HuH-7 (cell line): Measurements from ENCODE around the gene SSUH2.
"Not testable (repeated sequence)": the region's sequence is repeated elsewhere in the genome, so short reads cannot be mapped to it uniquely, and the experiment has no call there.

Experiments used
- DNase-seq: peaks from one replicate; pipeline ENCODE4 v3.0.0; 2011; ENCODE audit warnings: low spot score

SSUH2 gene

DNA sequence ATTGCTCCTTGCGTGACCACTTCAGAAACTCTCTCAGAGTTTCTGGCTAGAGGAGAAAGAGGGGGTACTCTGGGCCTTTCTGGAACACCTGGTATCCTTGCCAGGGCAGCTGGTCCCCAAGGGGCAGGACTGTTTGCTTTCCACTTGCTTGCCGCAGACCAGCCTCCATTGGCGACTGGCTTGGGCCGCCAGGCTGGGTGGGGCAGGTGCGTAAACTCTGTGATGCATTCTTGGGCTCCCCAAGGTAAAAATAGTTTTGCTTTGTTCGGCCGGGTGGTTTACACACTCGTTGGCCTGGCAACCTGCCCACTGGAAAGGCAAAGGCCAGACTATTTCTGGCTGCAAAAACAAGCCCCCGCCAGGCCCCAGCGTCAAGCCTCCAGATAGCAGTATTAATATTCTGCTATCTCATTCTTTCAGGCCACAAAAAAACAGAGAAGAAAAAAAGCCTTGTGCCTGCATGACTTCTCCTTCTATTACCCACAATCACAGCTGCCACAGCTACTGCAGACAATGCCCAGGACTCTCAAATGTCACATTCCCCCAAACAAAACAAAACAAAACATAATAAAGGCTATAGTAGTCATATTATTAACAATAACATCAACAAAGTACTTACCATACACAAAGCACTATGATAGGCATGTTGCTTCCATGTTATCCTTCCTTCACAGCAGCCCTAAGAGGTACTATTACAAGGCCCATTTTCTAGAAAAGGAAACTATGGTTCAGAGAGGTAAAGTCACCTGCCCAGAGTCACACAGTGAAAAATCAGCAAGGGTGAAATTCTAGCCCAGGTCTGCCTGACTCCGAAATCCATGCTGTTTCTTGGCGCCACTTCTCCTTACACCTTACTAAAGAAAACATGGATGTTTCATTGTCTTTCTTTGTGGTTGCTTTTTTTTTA is 14.0 kb upstream of the SSUH2 start:
- peak; percentile 46 for DNase-seq

DNA sequence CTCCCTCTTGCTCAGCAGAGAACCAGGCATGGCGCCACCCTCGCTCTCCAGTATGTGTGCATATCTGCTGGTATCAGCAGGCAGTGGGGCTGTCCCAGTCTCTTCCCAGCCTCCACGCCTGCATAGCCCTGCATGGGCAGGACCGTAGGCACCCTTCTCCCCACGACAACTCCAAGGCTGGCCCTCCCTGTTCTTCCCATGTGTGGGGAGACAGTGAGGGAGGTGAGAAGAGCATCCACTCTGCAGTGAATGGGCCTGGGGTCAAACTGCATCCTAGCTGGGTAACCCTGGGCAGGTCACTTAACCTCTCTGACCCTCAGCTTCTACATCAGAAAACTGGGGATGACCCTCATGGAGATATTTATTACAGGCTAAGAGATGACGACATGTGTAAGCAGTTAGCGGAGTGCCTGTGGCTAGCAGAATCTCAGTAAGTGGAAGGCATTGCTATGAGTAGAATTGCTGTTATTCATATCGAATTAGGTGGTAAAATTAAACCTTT is 13.3 kb upstream of the SSUH2 start:
- no peak for DNase-seq

DNA sequence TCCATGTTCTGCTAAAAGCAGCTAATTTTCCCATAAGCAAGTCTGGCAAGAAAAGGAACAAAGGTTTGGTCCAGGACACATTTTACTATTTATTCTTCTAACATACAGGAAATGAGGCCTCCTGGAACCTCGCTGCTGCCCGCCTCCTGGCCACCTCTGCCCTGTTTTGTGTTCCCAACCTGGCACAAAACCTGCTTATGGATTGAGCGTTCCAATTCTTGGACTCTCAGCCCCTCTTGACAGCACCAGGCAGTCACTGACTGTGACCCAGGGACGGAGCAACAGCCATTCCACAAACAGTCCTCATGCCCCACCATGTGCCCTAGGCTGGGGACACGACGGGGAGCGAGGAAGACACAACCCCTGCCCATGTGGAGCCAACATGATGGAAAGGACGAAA is 11.6 kb upstream of the SSUH2 start:
- DNase-seq, result no peak

DNA sequence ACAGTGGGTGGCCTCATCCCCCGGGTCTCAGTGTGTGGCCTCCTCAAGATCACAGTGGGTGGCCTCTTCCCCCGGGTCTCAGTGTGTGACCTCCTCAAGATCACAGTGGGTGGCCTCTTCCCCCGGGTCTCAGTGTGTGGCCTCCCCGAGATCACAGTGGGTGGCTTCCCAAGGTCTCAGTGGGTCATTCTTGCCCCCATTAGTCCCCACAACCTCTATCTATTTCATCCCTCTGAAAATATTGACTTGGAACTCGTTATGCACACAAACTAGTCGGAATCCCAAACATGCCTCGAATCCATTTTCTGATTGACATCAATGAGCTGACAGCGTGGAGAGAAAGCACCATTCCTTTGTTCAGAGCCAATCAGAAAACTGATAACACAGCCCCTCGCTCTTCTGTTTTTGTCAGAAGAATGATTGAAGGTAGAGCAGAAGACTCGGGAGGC is 10.8 kb upstream of the SSUH2 start:
- no peak for DNase-seq

DNA sequence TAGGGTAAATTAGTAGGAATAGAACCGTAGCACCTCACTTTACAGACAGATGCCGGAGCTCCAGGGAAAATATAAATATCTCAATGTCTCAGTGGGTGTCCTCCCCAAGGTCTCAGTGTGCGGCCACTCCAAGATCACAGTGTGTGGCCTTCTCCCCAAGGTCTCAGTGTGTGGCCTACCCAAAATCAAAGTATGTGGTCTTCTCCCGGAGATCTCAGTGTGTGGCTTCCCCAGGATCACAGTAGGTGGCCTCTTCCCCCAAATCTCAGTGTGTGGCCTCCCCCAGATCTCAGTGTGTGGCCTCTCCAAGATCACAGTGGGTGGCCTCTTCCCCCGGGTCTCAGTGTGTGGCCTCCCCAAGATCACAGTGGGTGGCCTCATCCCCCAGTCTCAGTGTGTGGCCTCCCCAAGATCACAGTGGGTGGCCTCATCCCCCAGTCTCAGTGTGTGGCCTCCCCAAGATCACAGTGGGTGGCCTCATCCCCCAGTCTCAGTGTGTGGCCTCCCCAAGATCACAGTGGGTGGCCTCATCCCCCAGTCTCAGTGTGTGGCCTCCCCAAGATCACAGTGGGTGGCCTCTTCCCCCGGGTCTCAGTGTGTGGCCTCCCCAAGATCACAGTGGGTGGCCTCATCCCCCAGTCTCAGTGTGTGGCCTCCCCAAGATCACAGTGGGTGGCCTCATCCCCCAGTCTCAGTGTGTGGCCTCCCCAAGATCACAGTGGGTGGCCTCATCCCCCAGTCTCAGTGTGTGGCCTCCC is 10.2 kb upstream of the SSUH2 start:
- DNase-seq, result not testable (repeated sequence)

GRCh38 chr3:8653800-8654408 is 9.3 kb upstream of the SSUH2 start:
- DNase-seq, result no peak

DNA sequence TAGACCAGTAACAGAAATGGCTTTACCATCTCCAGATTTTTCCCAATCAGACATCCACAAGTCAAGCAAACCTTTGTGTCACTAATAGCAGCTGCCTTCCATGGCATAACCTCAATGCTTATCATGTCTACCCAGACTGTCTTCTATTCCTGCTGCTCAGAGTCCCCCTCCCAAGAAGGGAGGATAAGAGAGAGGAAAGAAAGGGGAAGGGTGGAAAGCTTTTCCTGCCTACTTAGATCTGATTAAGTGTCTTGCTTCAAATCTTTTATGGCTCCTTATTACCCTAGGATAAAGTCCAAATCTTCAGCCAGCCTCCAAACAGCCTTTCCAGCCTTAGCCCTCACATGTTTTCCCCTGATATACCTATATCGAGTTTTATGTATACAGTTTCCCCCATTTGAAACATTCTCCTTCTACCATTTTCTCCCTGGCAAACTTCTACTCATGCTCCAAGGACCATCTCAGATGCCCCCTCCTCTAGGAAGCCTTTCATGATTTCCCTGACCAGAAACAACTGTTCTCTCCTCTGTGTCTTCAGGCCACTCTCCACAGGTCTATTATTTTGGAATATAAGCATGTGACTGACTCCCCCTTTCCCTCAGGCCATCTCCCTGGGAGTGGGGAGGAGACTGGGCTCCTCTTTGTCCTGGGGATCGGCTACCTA is 7.9 kb upstream of the SSUH2 start:
- DNase-seq, result no peak

DNA sequence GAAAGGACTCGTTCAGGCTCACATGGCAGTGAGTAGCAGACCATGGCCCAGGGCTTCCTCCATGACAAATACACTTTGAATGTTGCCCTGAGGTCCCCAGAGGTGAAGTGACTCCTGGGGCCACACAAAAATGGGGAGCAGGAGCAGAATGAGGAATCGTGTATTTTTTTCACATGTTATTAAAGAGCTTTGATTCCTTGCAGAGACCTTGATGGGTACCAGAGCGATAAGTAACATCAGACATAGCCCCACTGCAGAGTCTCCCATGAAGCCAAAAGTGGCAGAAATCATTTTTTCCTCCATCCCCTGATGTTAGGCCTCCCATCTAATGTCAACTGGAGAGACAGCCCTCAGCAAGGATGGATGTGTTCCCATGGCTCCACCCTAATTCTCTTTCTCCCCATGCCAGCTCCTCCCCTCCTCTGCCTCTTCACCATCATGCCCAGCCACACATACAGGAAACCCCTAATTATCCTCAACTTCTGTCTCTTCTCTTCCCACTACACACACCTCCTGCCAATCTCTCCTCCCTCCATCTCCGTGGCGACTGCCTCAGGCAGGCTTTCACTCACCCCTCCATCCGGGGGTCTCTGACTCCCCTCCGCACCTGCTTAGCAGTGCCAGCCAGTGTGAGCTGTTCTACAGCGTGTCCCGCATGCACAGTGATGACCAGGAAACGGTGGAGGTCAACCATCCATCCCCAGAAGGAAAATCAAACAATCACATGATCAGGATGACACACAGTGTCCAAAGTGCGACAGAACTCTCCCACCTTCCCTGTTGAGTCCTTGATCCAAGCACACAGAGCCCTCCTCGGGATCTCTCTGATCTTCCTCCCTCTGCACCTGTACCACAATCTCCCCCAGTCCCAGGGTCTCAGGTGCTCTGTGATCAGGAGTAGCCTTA is 7.1 kb upstream of the SSUH2 start:
- DNase-seq, result no peak

DNA sequence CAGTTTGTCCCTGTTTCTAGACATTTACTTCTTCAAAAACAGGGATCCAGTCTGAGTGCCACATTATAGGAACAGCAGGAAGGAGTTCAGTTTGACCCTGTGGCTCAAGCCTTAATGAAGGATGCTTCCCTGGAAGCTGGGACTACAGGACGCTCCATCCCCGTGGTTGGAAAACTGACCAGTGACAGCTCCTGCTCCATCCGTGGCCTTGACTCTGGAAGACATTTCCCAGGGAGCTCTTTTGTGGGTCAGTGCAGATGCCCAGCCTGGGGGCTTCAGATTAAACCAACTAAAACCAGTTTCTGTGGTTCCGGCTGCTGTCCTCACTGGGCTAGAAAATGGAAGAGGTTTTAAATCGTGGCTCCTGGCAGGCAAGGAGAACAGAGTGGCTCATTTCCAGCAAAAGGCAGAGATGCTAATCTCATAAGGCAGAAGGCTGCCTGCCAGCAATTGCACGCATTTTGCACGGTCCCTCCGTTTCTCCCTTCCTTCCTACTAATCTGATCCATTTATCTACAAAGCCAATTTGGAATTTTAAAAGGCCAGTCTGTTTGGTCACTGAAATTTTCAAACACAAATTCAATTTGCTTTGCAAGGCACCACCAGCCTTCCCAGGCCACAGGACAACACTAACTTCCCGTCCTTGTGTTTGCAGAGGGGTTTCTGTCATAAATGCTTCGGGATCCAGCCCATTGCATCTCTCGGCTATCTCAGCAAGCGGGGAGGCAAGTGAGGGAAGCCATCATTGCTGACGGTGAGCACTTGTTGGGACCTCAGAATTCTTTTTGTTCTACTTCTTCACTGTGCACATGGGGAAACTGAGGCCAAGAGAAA is 6.2 kb upstream of the SSUH2 start:
- no peak for DNase-seq

GRCh38 chr3:8649757-8650156 is 5.2 kb upstream of the SSUH2 start:
- DNase-seq, result no peak

DNA sequence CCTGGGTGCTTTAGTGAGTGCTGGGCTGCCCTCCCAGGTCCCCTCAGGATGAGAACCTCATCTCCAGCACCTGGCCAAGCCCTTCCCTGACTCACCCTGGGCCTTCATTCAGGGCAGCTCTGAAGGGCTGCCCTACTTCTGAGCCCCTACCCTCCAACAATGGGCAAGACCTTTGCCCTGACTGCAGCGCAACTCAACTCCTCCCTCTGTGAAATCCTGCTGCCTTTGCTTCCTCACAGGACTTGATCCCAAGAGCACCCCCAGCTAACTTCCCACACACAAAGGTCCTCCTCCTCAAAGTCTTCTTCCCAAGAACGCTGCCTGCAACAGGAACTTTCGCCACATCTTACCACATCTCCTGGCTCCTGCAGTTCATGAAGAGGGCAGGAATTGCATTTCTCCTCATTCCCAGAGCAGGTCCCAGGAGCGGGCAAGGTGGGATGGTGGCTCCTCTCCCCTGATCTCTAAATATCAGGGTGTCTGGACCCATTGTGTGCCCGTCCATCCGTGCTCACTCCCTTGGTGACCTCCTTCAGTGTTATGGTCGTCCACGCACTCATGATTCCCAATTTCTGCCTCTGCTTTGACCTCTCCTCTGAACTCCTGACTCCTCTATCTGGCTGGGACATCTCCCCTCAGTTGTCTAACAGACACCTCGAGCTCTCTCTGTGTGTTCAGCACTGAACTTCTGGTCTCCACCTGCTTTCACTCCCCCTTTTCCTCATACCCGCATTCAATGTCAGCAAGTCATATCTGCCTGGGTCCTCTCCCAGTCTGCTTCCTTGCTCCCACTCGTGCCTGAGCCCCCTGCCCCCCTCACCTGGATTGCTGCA is 4.5 kb upstream of the SSUH2 start:
- no peak for DNase-seq

- DNase-seq, result no peak
These were observed 2.8 kb upstream of the SSUH2 start for GRCh38 chr3:8647137-8647985.

DNA sequence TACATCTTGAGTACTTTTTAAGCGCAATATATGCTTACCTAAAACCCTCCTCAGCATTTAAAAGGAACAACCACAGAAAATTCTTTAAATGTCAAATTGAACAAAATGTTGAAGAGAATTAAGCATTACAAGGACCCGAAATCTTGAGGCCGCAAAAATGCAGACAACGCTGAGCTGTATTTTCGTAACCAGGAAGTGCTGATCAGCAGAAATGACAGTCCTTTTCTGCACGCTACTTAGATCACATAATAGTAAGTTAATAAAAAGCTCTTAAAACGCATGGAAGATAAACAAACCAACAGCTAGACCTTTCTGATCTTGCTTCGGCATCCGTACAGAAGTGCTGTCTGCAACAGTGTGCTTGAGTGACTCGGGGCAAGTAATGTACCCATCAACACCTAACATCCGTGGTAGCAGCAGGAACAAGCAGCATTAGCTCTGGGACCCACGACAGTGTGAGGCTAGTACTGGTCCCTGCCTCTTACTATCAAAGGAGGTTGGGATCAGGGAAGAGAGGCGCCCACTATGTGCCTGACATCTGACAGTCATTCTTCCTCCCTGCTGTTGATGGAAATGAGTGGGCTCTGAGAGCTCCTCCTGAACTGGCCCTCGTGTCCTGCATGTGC is 1.8 kb upstream of the SSUH2 start:
- no peak for DNase-seq

DNA sequence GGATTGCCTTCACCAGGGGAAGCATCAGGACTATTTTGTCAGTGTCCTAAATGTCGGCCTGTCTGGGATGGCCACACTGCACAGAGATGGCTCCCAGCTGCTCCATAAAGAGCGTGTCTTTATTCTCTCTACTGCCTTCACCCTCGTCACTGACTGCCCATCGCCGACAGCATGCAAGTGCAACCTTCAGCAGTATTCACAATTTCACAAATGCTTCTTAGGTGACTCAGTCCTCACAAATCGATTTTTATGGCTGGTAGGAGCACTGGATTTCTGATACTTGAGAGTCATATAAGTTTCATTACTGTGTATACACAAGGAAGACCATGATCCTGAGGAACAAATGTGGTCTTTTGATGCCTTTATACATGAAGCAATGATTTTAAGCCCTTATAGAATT is 1.1 kb upstream of the SSUH2 start:
- DNase-seq, result no peak

DNA sequence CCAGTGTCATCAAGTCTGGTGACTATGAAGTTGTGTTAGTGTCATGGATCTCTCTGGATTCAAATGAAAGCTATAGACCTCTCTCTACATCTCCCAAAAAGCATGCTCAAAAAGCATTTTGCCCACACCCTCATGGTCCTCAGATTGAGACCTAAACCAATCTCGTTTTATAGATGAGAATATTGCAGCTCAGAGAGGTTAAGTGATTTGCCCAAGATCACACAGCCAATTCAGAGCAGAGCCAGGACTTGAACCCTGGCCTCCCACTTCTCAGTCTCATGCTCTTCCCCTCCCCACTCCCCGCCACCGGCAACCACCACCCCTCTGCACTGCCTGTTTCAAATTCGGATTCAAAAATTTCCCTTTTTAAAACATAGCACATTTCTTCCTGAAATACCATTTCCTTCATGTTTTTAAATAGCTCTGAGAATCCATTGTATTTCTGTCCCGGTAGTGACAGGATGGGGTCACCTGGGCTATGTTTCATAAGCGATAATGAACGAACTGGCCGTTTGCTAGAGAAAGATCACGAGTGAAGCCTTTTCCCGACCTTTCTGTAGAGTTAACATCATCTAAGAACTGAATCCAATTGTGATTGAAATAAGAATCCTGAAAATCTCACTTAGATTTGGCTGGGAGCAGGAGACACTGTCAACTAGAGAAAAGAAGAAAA is 769 bp downstream of the SSUH2 start:
- no peak for DNase-seq

GRCh38 chr3:8642001-8642400 is 2.6 kb downstream of the SSUH2 start:
- DNase-seq, result no peak

GRCh38 chr3:8641472-8641871 is 3.1 kb downstream of the SSUH2 start:
- no peak for DNase-seq
